Adipose tissue (tissue), 3 donors: ENCODE results near the gene THRAP3. TPM values are rescaled to one million over a fixed set of nuclear protein-coding genes. Genes with fewer than 3 reads are reported as not detected.
"Not testable (repeated sequence)": the region's sequence is repeated elsewhere in the genome, so short reads cannot be mapped to it uniquely, and the experiment has no call there.

ENCODE experiments used
- H3K27ac ChIP-seq: one replicate; pipeline ENCODE4 v1.5.1; 2013; ENCODE audit warnings: low read depth, low read length
- WGBS, 3 donors: extraction: QIAGEN DNeasy Blood & Tissue Kit; methylation state at CpG; one replicate each; pipeline ENCODE4 v1.1.7; 2013; 5-methylcytosine and 5-hydroxymethylcytosine counted together
- polyA plus RNA-seq, 3 donors: library from polyadenylated mRNA; stranded (reverse); fragments of 200-250 nt; gene quantifications; one replicate each; pipeline ENCODE4 v1.2.3, GENCODE V29; 2013
- donor health status: healthy with polysubstance abuse.
- donor health status: Bipolar disorder and iron deficiency.
- donor health status: healthy.

THRAP3 gene
- polyA plus RNA-seq, 3 donors: 19.5 to 47.6 (median 35.5) TPM

- no peak overlapping the region for H3K27ac ChIP-seq
- 76 to 83% (median 77%) methylated on average over 2 of the region's 2 CpGs for whole genome bisulfite sequencing, 3 donors
These were observed 14.2 kb downstream of the THRAP3 start for GRCh38 chr1:36238433-36238832.

GRCh38 chr1:36239941-36240637 is 15.8 kb downstream of the THRAP3 start:
- H3K27ac ChIP-seq: no peak overlapping the region
- WGBS, 3 donors: 26 to 54% (median 42%) methylated on average over 4 of the region's 4 CpGs

GRCh38 chr1:36247538-36247937 is 23.3 kb downstream of the THRAP3 start:
- WGBS, 3 donors: 85 to 97% (median 92%) methylated on average over 3 of the region's 3 CpGs
- H3K27ac ChIP-seq: no peak overlapping the region

- H3K27ac ChIP-seq: no peak overlapping the region
- 35 to 39% (median 37%) methylated on average over 4 of the region's 4 CpGs for WGBS, 3 donors
These were observed 24.1 kb downstream of the THRAP3 start for GRCh38 chr1:36248250-36248894.

GRCh38 chr1:36251794-36252481 is 27.7 kb downstream of the THRAP3 start:
- H3K27ac ChIP-seq: no peak overlapping the region
- 80 to 85% (median 81%) methylated on average over 9 of the region's 9 CpGs for WGBS, 3 donors

GRCh38 chr1:36252482-36252824 is 28.2 kb downstream of the THRAP3 start:
- 81 to 89% (median 87%) methylated on average over 6 of the region's 6 CpGs for WGBS, 3 donors
- H3K27ac ChIP-seq: not testable (repeated sequence)

- 58 to 75% (median 62%) methylated on average over 5 of the region's 5 CpGs for WGBS, 3 donors
- no peak overlapping the region for H3K27ac ChIP-seq
These were observed 29.1 kb downstream of the THRAP3 start for GRCh38 chr1:36253161-36253862.

- H3K27ac ChIP-seq: no peak overlapping the region
- 74 to 83% (median 76%) methylated on average over 15 of the region's 15 CpGs for WGBS, 3 donors
These were observed 32.5 kb downstream of the THRAP3 start for GRCh38 chr1:36256558-36257374.

- WGBS, 3 donors: 92 to 97% (median 97%) methylated on average over 2 of the region's 2 CpGs
These were observed 33.1 kb downstream of the THRAP3 start for GRCh38 chr1:36257375-36257767.

GRCh38 chr1:36258960-36259344 is 34.7 kb downstream of the THRAP3 start:
- 23 to 85% (median 83%) methylated on average over 1 of the region's 1 CpG for WGBS, 3 donors

More at GRCh38 chr1:36257375-36257767, 33.1 kb downstream of the THRAP3 start:
- H3K27ac ChIP-seq: no peak overlapping the region

GRCh38 chr1:36268981-36269380 is 44.7 kb downstream of the THRAP3 start:
- no peak overlapping the region for H3K27ac ChIP-seq
- WGBS, 3 donors: 54 to 90% (median 84%) methylated on average over 6 of the region's 6 CpGs

More at GRCh38 chr1:36258960-36259344, 34.7 kb downstream of the THRAP3 start:
- no peak overlapping the region for H3K27ac ChIP-seq

GRCh38 chr1:36269408-36269838 is 45.2 kb downstream of the THRAP3 start:
- WGBS, 3 donors: 50 to 70% (median 59%) methylated on average over 2 of the region's 2 CpGs
- no peak overlapping the region for H3K27ac ChIP-seq

GRCh38 chr1:36273024-36273423 is 48.8 kb downstream of the THRAP3 start:
- H3K27ac ChIP-seq: no peak overlapping the region
- 55 to 77% (median 77%) methylated on average over 5 of the region's 5 CpGs for WGBS, 3 donors

GRCh38 chr1:36274201-36274600 is 50.0 kb downstream of the THRAP3 start:
- WGBS, 3 donors: 94 to 98% (median 96%) methylated on average over 1 of the region's 1 CpG
- no peak overlapping the region for H3K27ac ChIP-seq

- no peak overlapping the region for H3K27ac ChIP-seq
- WGBS, 3 donors: 96 to 99% (median 97%) methylated on average over 6 of the region's 6 CpGs
These were observed 52.4 kb downstream of the THRAP3 start for GRCh38 chr1:36276688-36277087.

- WGBS, 3 donors: 25 to 61% (median 58%) methylated on average over 2 of the region's 2 CpGs
- no peak overlapping the region for H3K27ac ChIP-seq
These were observed 55.0 kb downstream of the THRAP3 start for GRCh38 chr1:36279110-36279788.

GRCh38 chr1:36279789-36280296 is 55.6 kb downstream of the THRAP3 start:
- 44 to 84% (median 78%) methylated on average over 7 of the region's 7 CpGs for WGBS, 3 donors

More at GRCh38 chr1:36279789-36280296, 55.6 kb downstream of the THRAP3 start:
- H3K27ac ChIP-seq: no peak overlapping the region
